ENCODE data around the gene SPRY1.

Gene SPRY1

DNA sequence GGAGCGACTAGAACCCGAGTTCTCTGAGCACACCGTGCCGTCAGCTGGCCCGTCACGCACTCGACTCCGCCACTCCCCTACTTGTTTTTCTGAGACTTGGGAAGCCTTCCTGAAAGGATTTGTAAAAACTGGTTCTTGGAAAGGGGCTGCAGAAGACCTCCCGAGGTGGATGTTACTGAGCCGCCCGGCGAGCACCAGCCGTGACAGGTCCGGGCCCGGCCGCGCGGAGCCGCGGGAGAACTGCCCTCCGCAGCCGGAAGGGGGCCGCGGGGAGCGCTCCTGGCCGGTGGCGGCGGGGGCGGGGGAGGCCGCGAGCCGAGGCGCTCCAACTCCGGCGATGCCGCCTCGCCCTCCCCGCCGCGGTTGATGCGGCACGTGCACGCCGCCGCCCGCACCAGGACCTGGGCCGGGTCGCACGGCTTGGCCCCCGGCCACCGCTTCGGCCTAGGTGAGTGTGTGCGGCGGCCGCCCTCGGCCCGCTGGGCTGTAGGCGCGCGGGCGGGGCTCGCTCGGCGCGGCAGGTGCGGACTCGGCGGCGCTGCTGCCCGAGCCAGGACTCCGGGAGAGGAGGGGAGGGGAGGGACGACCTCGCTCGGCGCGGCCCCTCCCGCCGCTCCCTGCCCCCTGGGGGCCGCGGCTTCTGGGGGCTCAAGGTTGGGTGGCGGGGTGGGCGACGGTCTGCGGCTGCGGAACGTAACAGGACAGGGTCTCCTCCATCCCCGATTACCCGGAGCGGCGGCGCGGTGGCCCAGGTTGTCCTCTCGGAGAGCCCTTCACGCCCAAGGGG, 1.7 kb downstream of the SPRY1 start:
- H3K27ac ChIP-seq (ENCODE audit: low read length) = peak overlapping the region; percentile 58; the same call in 1 of the 2 replicates
- peak overlapping the region; percentile 95 for H3K4me2 ChIP-seq (ENCODE audit: low read depth, low read length)
- H3F3A ChIP-seq (ENCODE audit: insufficient read depth, low read length) = peaks cover 11% of the 10 kb centered on the region
- TF ChIP-seq EZH2phosphoT487 (IDR thresholded peaks at IDR 0.05; ENCODE audit: low read length) = no peak
- TF ChIP-seq, protein P1, sequence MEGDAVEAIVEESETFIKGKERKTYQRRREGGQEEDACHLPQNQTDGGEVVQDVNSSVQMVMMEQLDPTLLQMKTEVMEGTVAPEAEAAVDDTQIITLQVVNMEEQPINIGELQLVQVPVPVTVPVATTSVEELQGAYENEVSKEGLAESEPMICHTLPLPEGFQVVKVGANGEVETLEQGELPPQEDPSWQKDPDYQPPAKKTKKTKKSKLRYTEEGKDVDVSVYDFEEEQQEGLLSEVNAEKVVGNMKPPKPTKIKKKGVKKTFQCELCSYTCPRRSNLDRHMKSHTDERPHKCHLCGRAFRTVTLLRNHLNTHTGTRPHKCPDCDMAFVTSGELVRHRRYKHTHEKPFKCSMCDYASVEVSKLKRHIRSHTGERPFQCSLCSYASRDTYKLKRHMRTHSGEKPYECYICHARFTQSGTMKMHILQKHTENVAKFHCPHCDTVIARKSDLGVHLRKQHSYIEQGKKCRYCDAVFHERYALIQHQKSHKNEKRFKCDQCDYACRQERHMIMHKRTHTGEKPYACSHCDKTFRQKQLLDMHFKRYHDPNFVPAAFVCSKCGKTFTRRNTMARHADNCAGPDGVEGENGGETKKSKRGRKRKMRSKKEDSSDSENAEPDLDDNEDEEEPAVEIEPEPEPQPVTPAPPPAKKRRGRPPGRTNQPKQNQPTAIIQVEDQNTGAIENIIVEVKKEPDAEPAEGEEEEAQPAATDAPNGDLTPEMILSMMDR (IDR thresholded peaks at IDR 0.05; ENCODE audit: low read length) = peak; percentile 30
- TF ChIP-seq EZH2 (optimal IDR thresholded peaks at IDR 0.05; ENCODE audit: low read depth, low read length) = no peak
- peak overlapping the region; percentile 79 for H3K4me3 ChIP-seq (ENCODE audit: low read length)
- 0 out of 2 replicates have a peak, but pooled peaks cover 2% of the 10 kb centered on the region for H3K36me3 ChIP-seq (replicated peaks; ENCODE audit: insufficient read depth, low read length)
- H3K9ac ChIP-seq (ENCODE audit: low read length) = peak overlapping the region; percentile 76
- DNase-seq = peak; percentile 79
- H3K79me2 ChIP-seq (ENCODE audit: low read length) = peaks cover 39% of the 10 kb centered on the region
- no peaks in the 10 kb centered on the region for H3K9me2 ChIP-seq (replicated peaks; ENCODE audit: insufficient read depth, low read length)
- H2AFZ ChIP-seq (ENCODE audit: low read length) = peak overlapping the region; percentile 91
- no peaks in the 10 kb centered on the region for H4K20me1 ChIP-seq (ENCODE audit: insufficient read depth, low read length)
- H3K27me3 ChIP-seq (replicated peaks; ENCODE audit: insufficient read depth, low read length) = no peaks in the 10 kb centered on the region
- no peaks in the 10 kb centered on the region for H3K9me3 ChIP-seq (replicated peaks; ENCODE audit: insufficient read depth, low read length)
- H3K4me1 ChIP-seq (ENCODE audit: low read length) = 0 out of 2 replicates have a peak, but pooled peaks cover 8% of the 10 kb centered on the region

DNA sequence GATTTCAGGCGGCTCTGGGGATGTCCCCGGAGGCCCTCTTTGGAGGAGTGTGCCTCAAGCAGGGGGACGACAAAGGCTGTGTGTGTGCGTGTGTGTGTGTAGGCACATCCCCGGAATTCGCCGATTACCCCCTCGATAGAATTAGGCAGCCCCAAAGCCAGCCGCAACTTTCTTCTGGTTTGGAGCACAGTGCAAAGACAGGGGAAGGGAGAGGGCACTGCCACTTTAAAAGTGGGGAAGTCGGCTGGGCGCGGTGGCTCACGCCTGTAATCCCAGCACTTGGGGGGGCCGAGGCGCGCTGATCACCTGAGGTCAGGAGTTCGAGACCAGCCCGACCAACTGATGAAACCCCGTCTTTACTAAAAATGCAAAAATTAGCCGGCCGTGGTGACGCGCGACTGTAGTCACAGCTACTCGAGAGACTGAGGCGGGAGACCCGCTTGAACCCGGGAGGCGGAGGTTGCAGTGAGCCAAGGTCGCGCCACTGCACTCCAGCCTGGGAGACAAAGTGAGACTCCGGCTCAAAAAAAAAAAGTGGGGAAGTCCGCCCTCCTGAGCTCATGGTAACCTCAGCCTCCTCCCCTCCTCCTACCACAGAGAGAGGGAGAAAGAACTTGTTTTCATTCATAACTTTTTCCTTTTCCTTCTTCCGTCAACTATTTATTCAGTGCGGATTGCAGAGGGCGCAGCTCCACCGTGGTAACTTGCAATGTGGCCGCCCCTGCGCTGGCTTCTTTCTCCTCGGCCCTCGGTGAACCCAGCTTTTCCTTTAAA, 2.4 kb downstream of the SPRY1 start:
- DNase-seq = peak; percentile 66
- H3K4me2 ChIP-seq (ENCODE audit: low read depth, low read length) = peak overlapping the region; percentile 94
- H3K27me3 ChIP-seq (replicated peaks; ENCODE audit: insufficient read depth, low read length) = no peaks in the 10 kb centered on the region
- peak overlapping the region; percentile 79 for H3K4me3 ChIP-seq (ENCODE audit: low read length)
- peaks cover 45% of the 10 kb centered on the region for H3K79me2 ChIP-seq (ENCODE audit: low read length)
- H3K9me2 ChIP-seq (replicated peaks; ENCODE audit: insufficient read depth, low read length) = no peaks in the 10 kb centered on the region
- H2AFZ ChIP-seq (ENCODE audit: low read length) = peak overlapping the region; percentile 78
- peaks cover 11% of the 10 kb centered on the region for H3F3A ChIP-seq (ENCODE audit: insufficient read depth, low read length)
- 0 out of 2 replicates have a peak, but pooled peaks cover 8% of the 10 kb centered on the region for H3K4me1 ChIP-seq (ENCODE audit: low read length)
- H3K9me3 ChIP-seq (replicated peaks; ENCODE audit: insufficient read depth, low read length) = no peaks in the 10 kb centered on the region
- H4K20me1 ChIP-seq (ENCODE audit: insufficient read depth, low read length) = no peaks in the 10 kb centered on the region
- peak overlapping the region; percentile 52; the same call in 1 of the 2 replicates for H3K27ac ChIP-seq (ENCODE audit: low read length)
- 0 out of 2 replicates have a peak, but pooled peaks cover 3% of the 10 kb centered on the region for H3K36me3 ChIP-seq (replicated peaks; ENCODE audit: insufficient read depth, low read length)
- H3K9ac ChIP-seq (ENCODE audit: low read length) = peak overlapping the region; percentile 65
- TF ChIP-seq EZH2phosphoT487 (IDR thresholded peaks at IDR 0.05; ENCODE audit: low read length) = no peak
- TF ChIP-seq, protein P1 (IDR thresholded peaks at IDR 0.05; ENCODE audit: low read length) = peak; percentile 40
- TF ChIP-seq EZH2 (optimal IDR thresholded peaks at IDR 0.05; ENCODE audit: low read depth, low read length) = no peak

DNA sequence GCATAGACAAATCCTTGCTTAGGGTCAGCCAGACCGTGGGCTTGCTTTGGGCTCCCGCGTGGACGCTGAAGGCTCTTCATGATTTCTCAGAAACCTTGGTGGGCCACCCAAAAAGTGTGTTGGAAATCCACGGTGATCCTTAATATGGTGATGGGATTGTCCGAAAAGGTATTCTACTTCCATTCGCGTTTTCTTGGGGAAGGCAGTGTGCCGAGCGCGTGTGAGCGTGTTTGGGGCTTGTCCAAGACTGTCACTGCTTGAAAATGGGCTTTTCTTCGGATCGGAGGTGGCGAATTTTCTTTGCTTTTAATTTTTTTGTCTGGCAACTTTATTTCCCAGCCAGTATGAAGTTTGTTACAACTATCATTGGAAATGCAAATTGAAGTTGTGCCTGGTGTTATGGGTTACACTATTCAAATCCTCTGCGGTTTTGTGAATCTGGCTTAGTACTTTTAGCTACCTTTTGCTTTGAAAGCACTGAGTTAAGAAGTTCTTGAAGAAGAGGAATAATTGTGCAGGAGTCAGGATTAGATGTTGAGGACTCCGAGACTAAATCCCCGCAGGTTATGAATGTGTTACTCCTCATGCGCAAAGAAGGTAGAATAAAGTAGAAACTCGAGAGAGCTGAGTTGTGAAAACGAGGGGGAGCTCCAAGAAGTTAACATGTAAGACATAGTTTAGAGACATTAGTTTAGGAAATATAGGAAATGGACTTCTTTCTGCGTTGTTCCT, 3.2 kb downstream of the SPRY1 start:
- no peaks in the 10 kb centered on the region for H4K20me1 ChIP-seq (ENCODE audit: insufficient read depth, low read length)
- no peaks in the 10 kb centered on the region for H3K9me3 ChIP-seq (replicated peaks; ENCODE audit: insufficient read depth, low read length)
- H3K27ac ChIP-seq (ENCODE audit: low read length) = peak overlapping the region; percentile 52; the same call in 1 of the 2 replicates
- peaks cover 11% of the 10 kb centered on the region for H3F3A ChIP-seq (ENCODE audit: insufficient read depth, low read length)
- peak overlapping the region; percentile 78 for H2AFZ ChIP-seq (ENCODE audit: low read length)
- no peaks in the 10 kb centered on the region for H3K27me3 ChIP-seq (replicated peaks; ENCODE audit: insufficient read depth, low read length)
- TF ChIP-seq EZH2phosphoT487 (IDR thresholded peaks at IDR 0.05; ENCODE audit: low read length) = no peak
- TF ChIP-seq, protein P1 (IDR thresholded peaks at IDR 0.05; ENCODE audit: low read length) = no peak
- no peak for TF ChIP-seq EZH2 (optimal IDR thresholded peaks at IDR 0.05; ENCODE audit: low read depth, low read length)
- H3K4me2 ChIP-seq (ENCODE audit: low read depth, low read length) = peak overlapping the region; percentile 94
- peak; percentile 27 for DNase-seq
- 0 out of 2 replicates have a peak, but pooled peaks cover 8% of the 10 kb centered on the region for H3K4me1 ChIP-seq (ENCODE audit: low read length)
- H3K9ac ChIP-seq (ENCODE audit: low read length) = peak overlapping the region; percentile 65
- H3K4me3 ChIP-seq (ENCODE audit: low read length) = peak overlapping the region; percentile 79
- 0 out of 2 replicates have a peak, but pooled peaks cover 3% of the 10 kb centered on the region for H3K36me3 ChIP-seq (replicated peaks; ENCODE audit: insufficient read depth, low read length)
- peaks cover 45% of the 10 kb centered on the region for H3K79me2 ChIP-seq (ENCODE audit: low read length)
- H3K9me2 ChIP-seq (replicated peaks; ENCODE audit: insufficient read depth, low read length) = no peaks in the 10 kb centered on the region

Data from MM.1S (cell line).